HG03025 (cell line): ENCODE results near the gene GADD45GIP1.

Experiments
- ATAC-seq: cut with Tn5 transposase; IDR thresholded peaks from one replicate; pipeline ENCODE4 v1.9.1; 2021; ENCODE audit warnings: mild to moderate bottlenecking, moderate library complexity; ENCODE audit not compliant: unreplicated experiment, low FRiP score

Gene GADD45GIP1

DNA sequence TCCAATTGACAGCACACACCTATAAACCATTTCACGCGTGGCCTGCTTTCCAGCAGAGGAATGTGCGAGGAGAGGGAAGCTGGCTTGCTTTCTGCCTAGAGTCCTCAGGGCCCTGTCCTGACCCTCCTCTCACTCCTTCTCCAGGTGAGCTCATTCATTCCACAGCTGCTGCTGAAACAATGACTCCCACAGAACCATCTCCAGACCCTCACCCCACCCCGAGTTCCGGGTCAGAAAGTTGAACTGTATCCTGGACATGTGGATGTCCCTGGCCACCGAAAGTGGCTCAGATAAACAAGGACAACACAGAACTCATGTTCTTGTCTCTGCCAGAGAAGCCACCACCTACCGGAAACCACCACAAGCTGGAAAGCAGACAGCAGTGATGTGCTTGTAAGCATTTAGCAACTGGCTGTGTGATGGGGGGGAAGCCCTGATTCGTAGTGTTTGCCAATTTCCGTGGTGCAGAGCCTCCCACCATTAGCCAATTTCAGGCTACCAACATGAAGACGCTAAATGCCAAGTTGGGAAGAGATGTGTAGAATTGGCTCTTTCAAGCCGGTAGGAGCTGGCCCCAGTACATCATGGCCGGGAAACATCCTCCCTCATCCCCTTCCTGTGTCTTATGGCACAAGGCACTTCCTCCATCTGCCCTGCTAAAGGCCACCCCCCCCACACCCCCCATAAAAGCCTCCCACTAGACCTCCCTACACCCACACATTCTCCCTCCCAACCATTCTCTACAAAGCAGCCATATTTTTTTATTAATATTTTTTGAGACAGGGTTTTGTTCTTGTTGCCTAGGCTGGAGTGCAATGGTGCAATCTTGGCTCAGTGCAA lies 43.0 kb downstream of the GADD45GIP1 start:
- no peak for ATAC-seq

DNA sequence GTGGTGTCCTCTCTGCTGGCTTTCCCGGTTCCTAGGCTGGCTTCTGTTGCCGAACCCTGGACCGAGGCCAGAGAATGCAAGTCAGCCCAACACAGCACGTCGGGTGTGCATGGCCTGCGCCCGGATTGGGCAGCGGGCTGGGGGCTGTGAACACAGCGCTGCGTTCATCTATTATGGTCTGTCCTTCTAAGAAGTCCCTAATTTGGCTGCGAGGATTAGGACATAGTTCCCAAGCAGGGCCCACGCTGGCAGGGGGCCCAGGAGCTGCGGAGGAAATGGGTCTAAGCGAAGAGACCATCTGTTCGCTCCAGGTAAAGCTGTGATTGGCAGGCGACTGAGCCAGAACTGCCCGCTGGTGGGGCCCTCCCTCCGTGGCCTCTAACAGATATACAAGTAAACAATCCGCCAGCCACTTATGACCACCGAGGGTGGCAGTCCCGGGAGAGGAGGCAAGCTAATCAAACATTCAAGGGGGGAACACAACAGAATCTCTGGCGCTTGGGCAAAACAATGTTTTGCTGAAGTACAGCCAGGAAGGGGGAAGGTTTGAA lies 43.9 kb downstream of the GADD45GIP1 start:
- no peak for ATAC-seq

DNA sequence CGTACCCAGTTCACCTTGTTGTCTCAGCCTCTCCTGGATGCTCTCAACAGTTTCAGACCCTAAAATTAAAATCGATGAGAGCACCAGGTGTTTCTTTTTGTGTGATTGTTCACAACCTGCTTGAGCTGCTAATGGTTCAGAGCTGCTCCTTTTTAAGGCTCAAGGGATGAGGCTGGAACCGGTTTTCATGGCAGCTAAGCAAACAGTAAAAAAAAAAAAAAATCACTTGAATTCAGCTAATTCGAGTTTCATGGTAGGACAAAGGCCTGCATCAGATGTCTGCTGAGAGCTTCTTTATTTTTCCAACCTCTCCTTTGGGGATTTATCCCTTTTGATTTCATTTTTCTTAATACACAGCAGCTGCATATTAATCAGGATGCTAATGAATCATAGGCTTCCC lies 44.5 kb downstream of the GADD45GIP1 start:
- no peak for ATAC-seq

DNA sequence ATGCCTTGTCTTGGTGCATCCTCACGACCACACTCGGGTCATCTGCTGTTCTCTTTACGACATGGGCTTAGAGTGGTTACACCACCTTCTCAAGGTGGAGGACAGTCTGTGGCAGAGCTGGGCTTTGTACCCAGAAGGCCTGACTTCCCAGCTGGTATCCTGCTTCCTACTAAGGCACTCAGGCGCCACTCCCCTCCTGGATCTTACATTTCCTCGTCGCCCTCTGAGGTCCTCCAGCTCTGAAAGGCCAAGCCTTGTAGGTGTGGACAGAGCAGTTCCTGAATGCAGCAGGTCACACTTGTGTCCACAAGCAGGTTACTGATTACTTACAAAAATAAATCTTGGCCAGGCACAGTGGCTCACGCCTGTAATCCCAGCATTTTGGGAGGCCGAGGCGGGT lies 49.9 kb downstream of the GADD45GIP1 start:
- no peak for ATAC-seq
